Stimulated activated CD8-positive, alpha-beta memory T cell treated with anti-CD3 and anti-CD28 coated beads, Interleukin-7, amount 100 ng/mL, for 48 hours (primary cell): ENCODE data around the gene OR1J1.

Experiments used
- DNase-seq, 2 donors: peaks; one replicate each; pipeline ENCODE4 v3.0.0-alpha.2; 2020; ENCODE audit warnings: low read depth in 1 of 2; ENCODE audit errors: extremely low read depth in 1 of 2

OR1J1 gene

DNA sequence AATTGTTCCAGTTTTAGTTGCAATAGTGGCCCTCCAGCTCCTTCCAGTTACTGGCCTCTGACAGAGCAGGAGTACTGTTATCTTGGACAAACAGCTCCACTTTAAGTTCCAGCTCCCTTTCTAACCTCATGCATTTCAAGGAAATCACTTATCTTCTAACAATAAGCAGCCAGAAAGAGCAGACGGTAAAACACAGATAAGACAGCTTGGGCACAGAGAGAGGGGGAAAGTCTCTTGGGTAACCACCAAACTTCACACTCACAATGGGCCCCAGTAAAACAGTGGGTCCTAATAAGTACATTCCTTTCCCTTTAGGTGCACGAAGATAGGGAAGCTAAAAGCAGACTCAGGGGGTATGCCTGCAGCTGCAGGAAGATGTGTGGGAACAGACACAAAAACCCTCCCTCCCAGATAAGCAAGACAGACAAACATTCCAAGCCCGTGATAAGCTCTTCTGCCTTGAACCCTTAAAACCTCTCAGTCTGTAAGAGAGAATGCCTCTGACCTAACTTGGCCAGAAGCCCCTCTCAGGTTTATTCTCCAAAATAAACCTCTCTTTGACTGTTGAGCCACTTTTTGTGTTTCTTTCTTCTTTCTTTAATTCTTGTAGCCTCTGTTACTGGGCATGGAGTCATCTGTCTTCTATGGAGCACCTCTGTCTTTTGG, 30.8 kb downstream of the OR1J1 start:
- no peak for DNase-seq

DNA sequence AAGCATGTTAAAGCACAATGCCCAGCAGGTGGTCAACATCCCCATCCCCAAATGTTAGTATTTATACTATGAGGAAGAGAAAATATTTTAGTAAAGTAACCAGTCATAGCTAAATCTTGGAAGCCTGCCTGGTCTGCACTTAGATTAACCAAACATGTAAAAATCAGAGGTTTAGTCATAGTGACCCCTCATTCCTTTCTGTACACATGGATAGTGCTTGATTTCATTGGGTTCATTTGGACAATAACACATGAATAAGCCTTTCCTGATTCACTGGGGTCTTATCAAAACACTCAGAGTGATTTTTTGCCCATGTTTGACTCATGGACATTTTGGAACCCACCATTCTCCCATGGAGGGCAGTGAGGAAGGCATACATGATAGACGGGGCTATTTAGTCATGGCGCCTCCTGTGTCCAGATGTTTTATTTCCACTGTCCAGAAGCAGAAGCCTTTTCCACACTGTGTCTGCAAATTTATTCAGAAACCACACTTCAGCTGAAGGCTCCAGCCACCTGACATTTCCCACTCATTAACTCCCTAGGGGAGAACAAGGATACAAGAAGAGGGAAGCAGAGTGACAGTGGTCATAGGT, 32.5 kb downstream of the OR1J1 start:
- no peak for DNase-seq

DNA sequence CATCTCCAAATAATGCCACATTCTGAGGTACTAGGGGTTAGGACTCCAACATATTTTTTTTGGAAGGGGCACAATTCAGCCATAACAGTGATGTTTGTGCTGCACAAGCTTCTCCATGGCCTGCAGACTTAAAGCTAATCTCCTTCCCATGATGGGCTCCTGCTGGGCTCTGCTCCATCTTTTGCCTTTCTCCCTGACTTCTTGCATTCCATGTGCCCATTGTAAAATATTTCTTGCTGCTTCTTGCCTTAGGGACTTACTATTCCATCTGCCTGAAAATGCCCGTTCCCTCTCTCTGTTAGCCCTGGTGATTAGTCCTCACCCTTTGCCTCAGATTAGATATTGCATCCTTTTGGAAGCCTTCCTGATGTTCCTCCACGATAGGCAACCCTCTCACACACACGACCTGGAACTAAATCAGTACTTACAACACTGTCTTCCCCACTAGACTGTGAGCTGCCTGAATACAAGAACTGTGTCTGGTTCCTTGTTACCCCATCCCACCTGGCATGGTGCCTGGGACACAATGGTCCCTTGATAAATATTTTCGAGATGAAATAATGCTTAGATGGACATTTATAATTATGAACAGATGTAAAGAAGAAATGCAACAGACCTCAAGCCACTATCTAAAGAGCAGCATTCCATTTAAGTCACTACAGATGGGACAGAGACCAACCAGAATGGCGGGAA, 33.5 kb downstream of the OR1J1 start:
- DNase-seq = no peak

DNA sequence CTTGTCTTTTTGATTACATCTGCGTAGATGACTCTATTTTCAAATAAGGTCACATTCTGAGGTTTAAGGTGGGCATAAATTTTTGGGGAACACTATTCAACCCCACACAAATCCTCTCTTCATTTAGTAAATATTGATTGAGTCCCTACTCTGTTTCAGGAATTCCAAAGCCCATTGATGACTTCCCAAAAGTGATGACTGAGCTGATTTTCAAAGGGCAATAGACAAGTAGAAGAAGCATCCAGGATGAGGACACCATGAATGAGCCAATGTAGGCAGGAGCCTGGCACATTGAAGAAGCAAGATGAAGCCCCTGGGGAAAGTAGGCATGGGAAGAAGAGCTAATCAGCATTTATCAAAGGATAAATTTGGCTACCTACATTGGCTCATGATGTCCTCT, 35.2 kb downstream of the OR1J1 start:
- DNase-seq = no peak
